Testis (tissue), 2 donors: ENCODE results near the gene VSX1.

Experiments
- POLR2A ChIP-seq: fragments of 450-650 bp; IDR thresholded peaks from one replicate; pipeline ENCODE4 v1.6.1; 2017; ENCODE audit warnings: antibody characterized with exemption, mild to moderate bottlenecking, moderate library complexity
- TF ChIP-seq, protein P1 (sequence below), 3 experiments: fragments of 450-650 bp in 2 of 3; fragments of 200-600 bp in 1 of 3; sonication (generic) in 1 of 3; IDR thresholded peaks; one replicate each; pipeline ENCODE4 v1.5.1; 2016 to 2019; ENCODE audit warnings: antibody characterized with exemption in 3 of 3, mild to moderate bottlenecking in 2 of 3, moderate library complexity in 1 of 3

DNA sequence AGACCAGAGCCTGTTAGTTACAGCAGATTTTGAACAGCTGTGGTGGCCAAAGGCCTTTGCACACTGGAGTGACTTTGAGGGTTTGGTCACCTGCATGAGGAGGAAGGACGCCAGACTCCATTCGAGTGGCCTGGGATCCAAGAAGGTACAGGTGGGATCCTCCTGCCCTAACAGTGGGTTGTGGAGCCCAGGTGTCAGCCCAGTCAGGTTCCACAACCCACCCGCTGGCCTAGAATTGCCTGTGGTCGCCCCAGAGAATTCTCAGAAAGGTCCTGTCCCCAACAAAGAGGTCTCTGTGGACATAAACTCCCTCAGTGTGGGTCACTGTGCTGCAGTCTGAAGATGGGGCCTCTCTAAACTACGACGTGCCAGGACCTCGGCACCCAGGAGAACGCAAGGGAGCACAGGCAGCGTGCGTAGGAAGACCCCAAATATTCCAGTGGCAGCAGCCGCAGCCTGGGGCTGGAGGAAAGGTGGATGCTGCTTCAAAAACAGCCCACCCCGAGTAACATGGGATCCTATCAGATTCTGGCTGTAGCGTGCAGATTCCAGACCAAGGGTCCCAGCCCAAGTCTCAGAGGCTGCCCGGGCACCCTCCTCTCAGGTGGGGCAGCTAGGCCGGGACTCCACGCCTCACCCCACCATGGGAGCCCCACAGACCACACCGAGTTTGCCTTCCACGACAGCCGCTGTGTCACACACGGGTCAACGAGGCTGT lies 40.0 kb downstream of the VSX1 start:
- TF ChIP-seq, protein P1, sequence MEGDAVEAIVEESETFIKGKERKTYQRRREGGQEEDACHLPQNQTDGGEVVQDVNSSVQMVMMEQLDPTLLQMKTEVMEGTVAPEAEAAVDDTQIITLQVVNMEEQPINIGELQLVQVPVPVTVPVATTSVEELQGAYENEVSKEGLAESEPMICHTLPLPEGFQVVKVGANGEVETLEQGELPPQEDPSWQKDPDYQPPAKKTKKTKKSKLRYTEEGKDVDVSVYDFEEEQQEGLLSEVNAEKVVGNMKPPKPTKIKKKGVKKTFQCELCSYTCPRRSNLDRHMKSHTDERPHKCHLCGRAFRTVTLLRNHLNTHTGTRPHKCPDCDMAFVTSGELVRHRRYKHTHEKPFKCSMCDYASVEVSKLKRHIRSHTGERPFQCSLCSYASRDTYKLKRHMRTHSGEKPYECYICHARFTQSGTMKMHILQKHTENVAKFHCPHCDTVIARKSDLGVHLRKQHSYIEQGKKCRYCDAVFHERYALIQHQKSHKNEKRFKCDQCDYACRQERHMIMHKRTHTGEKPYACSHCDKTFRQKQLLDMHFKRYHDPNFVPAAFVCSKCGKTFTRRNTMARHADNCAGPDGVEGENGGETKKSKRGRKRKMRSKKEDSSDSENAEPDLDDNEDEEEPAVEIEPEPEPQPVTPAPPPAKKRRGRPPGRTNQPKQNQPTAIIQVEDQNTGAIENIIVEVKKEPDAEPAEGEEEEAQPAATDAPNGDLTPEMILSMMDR (IDR thresholded peaks at IDR 0.05), result no peak
- TF ChIP-seq POLR2A, result no peak
